CD8-positive, alpha-beta memory T cell (primary cell): ENCODE data around the gene NLRC5. TPM values are rescaled to one million over a fixed set of nuclear protein-coding genes. Genes with fewer than 3 reads are reported as not detected.

ENCODE experiments used
- CTCF ChIA-PET: fragments of 350-600 bp; sonication (Branson Sonifier 250); formaldehyde crosslinking; loops from one replicate; lab custom pipeline; 2021; ENCODE audit warnings: antibody characterized with exemption; lab: Charles Lee
- POLR2A ChIA-PET: fragments of 350-600 bp; sonication (Branson Sonifier 250); formaldehyde crosslinking; loops from one replicate; lab custom pipeline; 2021; ENCODE audit warnings: antibody characterized with exemption; lab: Charles Lee
- DNase-seq, 5 donors: peaks; one replicate each; pipeline versions ENCODE4 v3.0.0 to v3.0.0-alpha.2; 2020 to 2022; ENCODE audit warnings: mixed read lengths in 1 of 5
- H3K27ac ChIP-seq: one replicate; pipeline ENCODE4 v1.7.0; 2013; ENCODE audit warnings: low read depth, mild to moderate bottlenecking, low read length, moderate library complexity
- H3K27me3 ChIP-seq: 2 replicates; pipeline ENCODE4 v1.7.0; 2013; ENCODE audit warnings: low read length, mild to moderate bottlenecking; ENCODE audit not compliant: insufficient read depth, poor library complexity, severe bottlenecking
- H3K36me3 ChIP-seq: 2 replicates; pipeline ENCODE4 v1.7.0; 2013; ENCODE audit warnings: mild to moderate bottlenecking, low read length, moderate library complexity; ENCODE audit not compliant: insufficient read depth
- H3K4me1 ChIP-seq: 2 replicates; pipeline ENCODE4 v1.7.0; 2013; ENCODE audit warnings: mild to moderate bottlenecking, low read length, moderate library complexity; ENCODE audit not compliant: insufficient read depth
- H3K4me3 ChIP-seq: 2 replicates; pipeline ENCODE4 v1.7.0; 2013; ENCODE audit warnings: mild to moderate bottlenecking, low read length
- H3K9me3 ChIP-seq: 2 replicates; pipeline ENCODE4 v1.7.0; 2013; ENCODE audit warnings: mild to moderate bottlenecking, low read length
- H3K27ac Mint-ChIP-seq, 8 donors: one replicate each; pipeline ENCODE4 v1.8.0; 2020 to 2021; ENCODE audit warnings: mixed read lengths in 8 of 8, mild to moderate bottlenecking in 6 of 8, inconsistent platforms in 3 of 8, moderate library complexity in 3 of 8
- H3K27me3 Mint-ChIP-seq, 2 donors: one replicate each; pipeline ENCODE4 v1.8.0; 2020 to 2021; ENCODE audit warnings: mixed read lengths in 2 of 2, mild to moderate bottlenecking in 1 of 2, moderate library complexity in 1 of 2
- H3K36me3 Mint-ChIP-seq, 3 donors: one replicate each; pipeline ENCODE4 v1.8.0; 2020 to 2021; ENCODE audit warnings: mixed read lengths in 3 of 3, inconsistent platforms in 1 of 3, mild to moderate bottlenecking in 1 of 3
- H3K4me1 Mint-ChIP-seq, 3 donors: one replicate each; pipeline ENCODE4 v1.8.0; 2020 to 2021; ENCODE audit warnings: mixed read lengths in 3 of 3, inconsistent platforms in 1 of 3, mild to moderate bottlenecking in 1 of 3
- H3K4me3 Mint-ChIP-seq, 7 donors: one replicate each; pipeline ENCODE4 v1.8.0; 2020 to 2021; ENCODE audit warnings: mixed read lengths in 7 of 7, mild to moderate bottlenecking in 6 of 7, moderate library complexity in 4 of 7, inconsistent platforms in 2 of 7
- H3K9me3 Mint-ChIP-seq, 5 donors: one replicate each; pipeline ENCODE4 v1.8.0; 2020 to 2022; ENCODE audit warnings: mixed read lengths in 5 of 5, mild to moderate bottlenecking in 3 of 5, moderate library complexity in 2 of 5, inconsistent platforms in 1 of 5
- polyA plus RNA-seq: library from polyadenylated mRNA; unstranded; fragments of 300-500 nt; fragmentation: Illumina TruSeq; gene quantifications from one replicate; pipeline ENCODE4 v1.2.3, GENCODE V29; 2021
- total RNA-seq, 2 experiments: library from RNA; stranded (reverse); gene quantifications; one replicate each; pipeline ENCODE4 v1.2.3, GENCODE V29; 2021

Gene NLRC5
- total and polyA plus RNA-seq, 3 experiments from 2014 or later = 165 to 178 (median 173) TPM

GRCh38 chr16:57100445-57100844, 111.1 kb downstream of the NLRC5 start:
- peak overlapping the region in 3 of 8 donors; percentile 36 to 59 (median 46) for H3K27ac Mint-ChIP-seq
- no peak overlapping the region for H3K4me3 Mint-ChIP-seq
- H3K4me1 ChIP-seq = peaks cover 9% of the 10 kb centered on the region
- H3K27me3 ChIP-seq = no peaks in the 10 kb centered on the region
- H3K9me3 Mint-ChIP-seq = no peaks in the 10 kb centered on the region
- no peak for DNase-seq
- POLR2A ChIA-PET = interaction anchor here (1.1 kb wide), 1 partner anchor 8 kb away, joined by 3 read pairs; the partner anchor contains the start of gene CPNE2
- H3K4me1 Mint-ChIP-seq = peaks cover 8 to 27% (median 16%) of the 10 kb centered on the region in 3 donors
- CTCF ChIA-PET = interaction anchor here (1.5 to 1.7 kb wide), 2 partner anchors 8 to 17 kb away, joined by 6 read pairs; partner anchors contain the start of gene CPNE2
- no peak overlapping the region for H3K4me3 ChIP-seq
- H3K27ac ChIP-seq = no peak overlapping the region
- H3K9me3 ChIP-seq = no peaks in the 10 kb centered on the region
- peaks cover 0 to 5% of the 10 kb centered on the region in 2 donors for H3K27me3 Mint-ChIP-seq
- H3K36me3 ChIP-seq = no peaks in the 10 kb centered on the region
- H3K36me3 Mint-ChIP-seq = no peaks in the 10 kb centered on the region

DNA sequence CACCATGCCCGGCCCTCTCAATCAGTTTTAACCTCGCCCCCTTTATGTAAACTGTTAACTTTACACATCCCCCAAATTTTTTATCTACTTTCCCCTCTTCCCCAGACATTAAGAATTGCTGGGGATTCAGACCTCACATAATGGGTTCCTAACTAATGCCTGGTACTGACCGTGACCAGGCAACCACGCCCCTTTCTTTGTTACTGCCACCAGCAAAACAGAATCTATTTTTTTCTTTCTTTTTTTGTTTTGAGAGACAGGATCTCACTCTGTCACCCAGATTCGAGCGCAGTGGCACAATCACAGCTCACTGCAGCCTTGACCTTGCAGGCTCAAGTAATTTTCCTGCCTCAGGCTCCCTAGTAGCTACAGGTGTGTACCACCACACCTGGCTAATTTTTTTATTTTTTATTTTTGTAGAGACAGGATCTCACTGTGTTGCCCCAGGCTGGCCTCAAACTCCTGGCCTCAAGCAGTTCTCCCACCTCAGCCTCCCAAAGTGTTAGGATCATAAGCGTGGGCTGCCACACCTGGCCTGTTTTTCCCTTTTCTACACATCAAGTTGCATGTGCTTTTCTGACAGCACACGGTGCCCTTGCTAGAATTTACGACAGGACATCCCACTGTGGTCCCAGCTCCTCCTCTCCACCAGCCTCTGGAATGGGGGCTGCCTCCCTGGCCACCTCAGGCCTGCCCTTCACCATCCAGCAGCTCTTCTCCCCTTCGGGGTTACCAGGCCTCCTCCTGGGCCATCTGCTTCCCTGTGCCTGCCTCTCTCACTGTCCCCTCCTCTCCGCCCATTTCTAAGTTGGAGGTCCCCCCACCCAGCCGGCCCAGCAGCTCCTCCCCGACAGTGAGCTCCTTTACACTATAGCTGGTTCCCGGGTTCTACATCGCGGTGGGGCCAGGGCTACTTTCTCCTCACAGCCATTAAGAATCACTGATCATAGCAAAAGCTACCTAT, 113.8 kb downstream of the NLRC5 start:
- no peaks in the 10 kb centered on the region for H3K36me3 Mint-ChIP-seq
- no peak overlapping the region for H3K27ac ChIP-seq
- peaks cover 9% of the 10 kb centered on the region for H3K4me1 ChIP-seq
- H3K4me1 Mint-ChIP-seq = peaks cover 12 to 27% (median 21%) of the 10 kb centered on the region in 3 donors
- no peaks in the 10 kb centered on the region for H3K9me3 ChIP-seq
- H3K9me3 Mint-ChIP-seq = no peaks in the 10 kb centered on the region
- H3K27me3 ChIP-seq = no peaks in the 10 kb centered on the region
- no peak overlapping the region for H3K4me3 ChIP-seq
- H3K4me3 Mint-ChIP-seq = no peak overlapping the region
- no peak for DNase-seq
- no peaks in the 10 kb centered on the region for H3K27me3 Mint-ChIP-seq
- H3K27ac Mint-ChIP-seq = peak overlapping the region in 2 of 8 donors; percentile 47 to 89
- H3K36me3 ChIP-seq = no peaks in the 10 kb centered on the region
- POLR2A ChIA-PET = no interaction called here
- CTCF ChIA-PET = interaction anchor here (1.1 to 1.7 kb wide), 2 partner anchors 10 to 23 kb away, joined by 3 read pairs; partner anchors contain the start of gene CPNE2

DNA sequence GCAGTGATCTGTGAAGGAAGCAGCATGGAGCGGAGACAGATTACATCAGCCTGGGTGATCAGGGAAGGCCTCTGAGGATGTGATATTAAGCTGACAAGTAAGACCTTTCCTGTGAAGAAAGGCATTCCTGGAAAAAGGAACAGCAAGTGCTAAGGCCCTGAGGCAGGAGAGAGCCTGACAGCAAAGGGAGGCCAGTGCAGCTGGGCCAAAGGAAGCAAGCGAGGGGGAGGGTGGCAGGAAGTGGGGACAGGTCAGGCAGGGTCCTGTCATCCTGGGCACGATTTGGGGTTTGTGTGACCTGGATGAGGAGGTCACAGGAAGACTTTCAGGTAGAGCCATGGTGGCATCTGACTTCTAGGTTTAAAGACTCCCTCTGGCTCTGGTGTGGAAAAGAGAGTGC, 115.3 kb downstream of the NLRC5 start:
- H3K9me3 ChIP-seq = no peaks in the 10 kb centered on the region
- Mint-ChIP-seq H3K27ac (peak overlapping the region in 5 of 8 donors; percentile 23 to 81 (median 61)), H3K36me3 (no peaks in the 10 kb centered on the region), H3K9me3 (no peaks in the 10 kb centered on the region), H3K4me3 (peak overlapping the region in 1 of 7 donors; percentile 14), H3K4me1 (peaks cover 12 to 22% (median 21%) of the 10 kb centered on the region in 3 donors), H3K27me3 (no peaks in the 10 kb centered on the region)
- ChIA-PET CTCF (interaction anchor here (0.7 to 2.2 kb wide), 2 partner anchors 12 to 21 kb away, joined by 3 to 7 read pairs; partner anchors contain the start of gene CPNE2), POLR2A (no interaction called here)
- peaks cover 9% of the 10 kb centered on the region for H3K4me1 ChIP-seq
- no peak overlapping the region for H3K4me3 ChIP-seq
- no peaks in the 10 kb centered on the region for H3K36me3 ChIP-seq
- no peak for DNase-seq
- H3K27me3 ChIP-seq = no peaks in the 10 kb centered on the region
- no peak overlapping the region for H3K27ac ChIP-seq

DNA sequence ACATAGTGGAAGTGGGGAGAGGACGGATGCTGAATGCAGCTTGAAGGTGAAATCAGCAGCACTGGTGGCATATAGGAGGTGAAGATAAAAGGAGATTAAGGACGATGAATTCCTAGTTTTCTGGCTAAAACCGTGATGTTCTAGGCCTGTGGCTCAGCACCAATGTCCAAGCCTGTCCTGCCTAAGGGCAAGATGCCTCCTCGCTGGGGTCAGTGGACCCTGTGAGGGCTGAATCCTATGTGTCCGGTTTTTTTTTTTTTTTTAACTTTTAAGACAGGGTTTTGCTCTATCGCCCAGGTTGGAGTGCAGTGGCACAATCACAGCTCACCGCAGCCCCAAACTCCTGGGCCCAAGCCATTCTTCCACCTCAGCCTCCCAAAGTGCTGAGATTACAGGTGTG, 115.8 kb downstream of the NLRC5 start:
- CTCF ChIA-PET = interaction anchor here (0.7 to 2.2 kb wide), 2 partner anchors 13 to 21 kb away, joined by 3 to 7 read pairs; partner anchors contain the start of gene CPNE2
- no peak overlapping the region for H3K4me3 Mint-ChIP-seq

GRCh38 chr16:57106767-57107166, 117.4 kb downstream of the NLRC5 start:
- Histone ChIP-seq H3K4me1 (peaks cover 9% of the 10 kb centered on the region), H3K27me3 (no peaks in the 10 kb centered on the region), H3K36me3 (no peaks in the 10 kb centered on the region), H3K27ac (no peak overlapping the region), H3K9me3 (no peaks in the 10 kb centered on the region), H3K4me3 (no peak overlapping the region)
- no peaks in the 10 kb centered on the region for H3K9me3 Mint-ChIP-seq
- DNase-seq = no peak
- H3K4me3 Mint-ChIP-seq = no peak overlapping the region
- peaks cover 10 to 13% (median 12%) of the 10 kb centered on the region in 3 donors for H3K4me1 Mint-ChIP-seq
- no peaks in the 10 kb centered on the region for H3K36me3 Mint-ChIP-seq
- H3K27ac Mint-ChIP-seq = no peak overlapping the region
- ChIA-PET CTCF (no interaction called here), POLR2A (no interaction called here)
- H3K27me3 Mint-ChIP-seq = no peaks in the 10 kb centered on the region

More for the DNA sequence above, 115.8 kb downstream of the NLRC5 start:
- no peaks in the 10 kb centered on the region for H3K9me3 ChIP-seq
- Mint-ChIP-seq H3K36me3 (no peaks in the 10 kb centered on the region), H3K4me1 (peaks cover 12 to 22% (median 21%) of the 10 kb centered on the region in 3 donors), H3K27me3 (no peaks in the 10 kb centered on the region), H3K27ac (peak overlapping the region in 3 of 8 donors; percentile 43 to 81 (median 64)), H3K9me3 (no peaks in the 10 kb centered on the region)
- no peak for DNase-seq
- peaks cover 9% of the 10 kb centered on the region for H3K4me1 ChIP-seq
- H3K4me3 ChIP-seq = no peak overlapping the region
- no peak overlapping the region for H3K27ac ChIP-seq
- H3K27me3 ChIP-seq = no peaks in the 10 kb centered on the region
- POLR2A ChIA-PET = no interaction called here
- no peaks in the 10 kb centered on the region for H3K36me3 ChIP-seq

- DNase-seq = no peak
- no peaks in the 10 kb centered on the region for H3K9me3 ChIP-seq
- H3K4me3 ChIP-seq = no peak overlapping the region
- no peak overlapping the region for H3K27ac ChIP-seq
- no peaks in the 10 kb centered on the region for H3K9me3 Mint-ChIP-seq
- H3K36me3 Mint-ChIP-seq = no peaks in the 10 kb centered on the region
- peaks cover 9% of the 10 kb centered on the region for H3K4me1 ChIP-seq
- no peaks in the 10 kb centered on the region for H3K27me3 Mint-ChIP-seq
- ChIA-PET CTCF (no interaction called here), POLR2A (no interaction called here)
- H3K4me1 Mint-ChIP-seq = peaks cover 10 to 13% (median 12%) of the 10 kb centered on the region in 3 donors
- H3K27ac Mint-ChIP-seq = peak overlapping the region in 1 of 8 donors; percentile 60
- no peaks in the 10 kb centered on the region for H3K27me3 ChIP-seq
- no peak overlapping the region for H3K4me3 Mint-ChIP-seq
- no peaks in the 10 kb centered on the region for H3K36me3 ChIP-seq
Observed at GRCh38 chr16:57107321-57107922, 118.1 kb downstream of the NLRC5 start.

GRCh38 chr16:57108432-57108831, 119.1 kb downstream of the NLRC5 start:
- POLR2A ChIA-PET = no interaction called here
- Histone ChIP-seq H3K4me1 (peaks cover 9% of the 10 kb centered on the region), H3K9me3 (no peaks in the 10 kb centered on the region), H3K27ac (no peak overlapping the region), H3K36me3 (no peaks in the 10 kb centered on the region), H3K27me3 (no peaks in the 10 kb centered on the region), H3K4me3 (no peak overlapping the region)
- Mint-ChIP-seq H3K27ac (peak overlapping the region in 1 of 8 donors; percentile 82), H3K9me3 (no peaks in the 10 kb centered on the region), H3K36me3 (no peaks in the 10 kb centered on the region), H3K4me1 (peaks cover 10 to 13% (median 12%) of the 10 kb centered on the region in 3 donors), H3K27me3 (no peaks in the 10 kb centered on the region), H3K4me3 (no peak overlapping the region)
- no peak for DNase-seq
- CTCF ChIA-PET = no interaction called here
